Measurements from ENCODE around the gene TMCO4. TPM values are rescaled to one million over a fixed set of nuclear protein-coding genes. Genes with fewer than 3 reads are reported as not detected.
A peak's percentile ranks its signal among the peaks of the same experiment; 100 is the strongest.

TMCO4 gene
- total RNA-seq, 1 experiment from 2014 or later, result 15.1 TPM

DNA sequence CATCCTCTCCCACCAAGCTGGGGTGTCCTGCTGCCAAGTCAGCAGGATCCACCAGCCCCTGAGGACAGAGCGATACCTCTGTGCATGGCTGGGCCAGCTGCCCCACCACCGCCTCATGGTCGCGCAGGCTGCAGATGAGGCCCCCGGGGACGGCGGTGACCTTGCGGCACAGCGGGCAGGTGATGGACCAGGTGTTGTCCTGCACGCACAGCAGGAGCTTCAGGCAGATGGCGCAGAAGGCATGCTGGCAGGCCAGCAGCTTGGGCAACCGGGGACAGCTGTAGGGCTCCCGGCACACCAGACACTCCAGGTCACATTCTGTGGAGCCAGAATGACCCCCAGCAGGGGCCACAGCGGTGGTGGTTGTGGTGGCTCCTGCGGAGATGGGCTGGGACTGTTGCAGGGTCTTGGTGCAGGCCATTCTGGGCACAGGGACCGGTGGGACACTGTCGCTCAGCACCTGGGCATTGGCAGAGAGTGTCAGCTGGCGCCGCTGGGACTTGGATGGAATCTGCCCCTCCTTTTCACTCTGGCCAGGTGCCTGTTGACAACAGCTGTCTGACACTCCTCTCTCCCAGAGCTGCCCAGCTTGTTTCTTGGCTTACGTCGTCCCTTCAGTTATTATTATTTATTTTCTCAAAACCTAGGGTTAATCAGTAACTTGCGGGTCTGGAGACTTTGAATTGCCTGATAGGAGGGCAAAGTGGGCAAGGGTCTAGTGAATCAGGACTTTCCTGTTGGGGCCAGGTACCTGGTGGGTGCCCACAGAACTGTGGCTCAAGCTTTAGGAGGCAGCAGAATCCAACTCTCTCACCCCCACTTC, 15.2 kb upstream of the TMCO4 start, which contains the start of gene RNF186:
TSS of gene RNF186 (minus strand) at position 603 of the 823 bp plus-strand sequence. CDS start at position 421, 182 bp downstream.
- POLR2A ChIA-PET, result interaction anchor here (0.5 kb wide), 1 partner anchor 203 kb away, joined by 3 read pairs; no protein-coding TSS in a partner anchor
- no peaks in the 10 kb centered on the region for H3K9me3 ChIP-seq
- no peaks in the 10 kb centered on the region for H3K27me3 ChIP-seq (replicated peaks; ENCODE audit: control insufficient read depth, insufficient read depth, low read length)
- Mint-ChIP-seq H3K27ac (ENCODE audit: unreplicated experiment) (peak within 1 kb of the TSS; percentile 37), H3K9me3 (ENCODE audit: unreplicated experiment) (no peaks in the 10 kb centered on the region), H3K4me3 (ENCODE audit: unreplicated experiment) (peak within 1 kb of the TSS; percentile 30), H3K27me3 (ENCODE audit: insufficient read depth, unreplicated experiment) (no peaks in the 10 kb centered on the region), H3K4me1 (ENCODE audit: low read depth, unreplicated experiment) (peaks cover 13% of the 10 kb centered on the region), H3K36me3 (ENCODE audit: insufficient read depth, unreplicated experiment) (no peaks in the 10 kb centered on the region)
- no TSS peak for BruUV-seq (replicated peaks)
- TF ChIP-seq, protein P1, sequence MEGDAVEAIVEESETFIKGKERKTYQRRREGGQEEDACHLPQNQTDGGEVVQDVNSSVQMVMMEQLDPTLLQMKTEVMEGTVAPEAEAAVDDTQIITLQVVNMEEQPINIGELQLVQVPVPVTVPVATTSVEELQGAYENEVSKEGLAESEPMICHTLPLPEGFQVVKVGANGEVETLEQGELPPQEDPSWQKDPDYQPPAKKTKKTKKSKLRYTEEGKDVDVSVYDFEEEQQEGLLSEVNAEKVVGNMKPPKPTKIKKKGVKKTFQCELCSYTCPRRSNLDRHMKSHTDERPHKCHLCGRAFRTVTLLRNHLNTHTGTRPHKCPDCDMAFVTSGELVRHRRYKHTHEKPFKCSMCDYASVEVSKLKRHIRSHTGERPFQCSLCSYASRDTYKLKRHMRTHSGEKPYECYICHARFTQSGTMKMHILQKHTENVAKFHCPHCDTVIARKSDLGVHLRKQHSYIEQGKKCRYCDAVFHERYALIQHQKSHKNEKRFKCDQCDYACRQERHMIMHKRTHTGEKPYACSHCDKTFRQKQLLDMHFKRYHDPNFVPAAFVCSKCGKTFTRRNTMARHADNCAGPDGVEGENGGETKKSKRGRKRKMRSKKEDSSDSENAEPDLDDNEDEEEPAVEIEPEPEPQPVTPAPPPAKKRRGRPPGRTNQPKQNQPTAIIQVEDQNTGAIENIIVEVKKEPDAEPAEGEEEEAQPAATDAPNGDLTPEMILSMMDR (IDR thresholded peaks at IDR 0.05; ENCODE audit: insufficient read depth in 1 of 2, low read depth in 1 of 2, low read length in 1 of 2, severe bottlenecking in 1 of 2, unreplicated experiment in 1 of 2), result no peak
- CTCF ChIA-PET, result interaction anchor here (0.7 to 0.9 kb wide), 3 partner anchors 67 to 435 kb away, joined by 3 read pairs; partner anchors contain the start of gene OTUD3
- intact Hi-C loops (cut with micrococcal nuclease; ENCODE audit: unreplicated experiment), result loop anchor here (10.0 kb wide), 1 partner anchor 50 kb away; no protein-coding TSS in a partner anchor
- H3K4me1 ChIP-seq, result peaks cover 17% of the 10 kb centered on the region
- H3K4me3 ChIP-seq (ENCODE audit: low read depth, low read length), result no peak within 1 kb of the TSS
- no peaks in the 10 kb centered on the region for H3K36me3 ChIP-seq (ENCODE audit: control insufficient read depth, insufficient read depth, low read length)
- peak; percentile 67 for DNase-seq

DNA sequence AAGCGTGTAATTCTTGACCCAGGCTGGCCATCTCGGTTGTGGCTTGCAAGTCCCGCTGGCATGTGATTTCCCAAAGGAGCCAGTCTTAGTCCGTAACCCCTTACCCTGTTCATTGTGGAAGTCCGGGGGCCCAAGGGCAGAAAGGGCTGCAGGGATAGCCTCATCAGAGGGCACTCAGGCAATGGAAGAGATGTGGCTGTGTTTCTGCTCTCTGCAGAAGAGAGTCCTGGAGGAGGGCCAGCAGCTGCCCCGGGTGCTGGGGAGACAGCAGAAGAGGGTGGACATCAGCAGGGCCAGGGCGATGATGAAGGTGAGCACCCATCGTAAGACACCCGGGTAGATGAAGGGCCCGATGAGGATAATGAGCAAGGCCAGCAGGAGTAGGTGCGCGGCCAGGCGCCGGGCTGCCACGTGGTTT, 14.5 kb upstream of the TMCO4 start:
- Mint-ChIP-seq H3K27me3 (ENCODE audit: insufficient read depth, unreplicated experiment) (no peaks in the 10 kb centered on the region), H3K4me3 (ENCODE audit: unreplicated experiment) (peak overlapping the region; percentile 30), H3K36me3 (ENCODE audit: insufficient read depth, unreplicated experiment) (no peaks in the 10 kb centered on the region), H3K9me3 (ENCODE audit: unreplicated experiment) (no peaks in the 10 kb centered on the region), H3K4me1 (ENCODE audit: low read depth, unreplicated experiment) (peaks cover 13% of the 10 kb centered on the region), H3K27ac (ENCODE audit: unreplicated experiment) (peak overlapping the region; percentile 35)
- Histone ChIP-seq H3K4me3 (ENCODE audit: low read depth, low read length) (no peak overlapping the region), H3K4me1 (peaks cover 17% of the 10 kb centered on the region), H3K9me3 (no peaks in the 10 kb centered on the region), H3K36me3 (ENCODE audit: control insufficient read depth, insufficient read depth, low read length) (no peaks in the 10 kb centered on the region), H3K27me3 (replicated peaks; ENCODE audit: control insufficient read depth, insufficient read depth, low read length) (no peaks in the 10 kb centered on the region)
- TF ChIP-seq, protein P1 (IDR thresholded peaks at IDR 0.05; ENCODE audit: insufficient read depth in 1 of 2, low read depth in 1 of 2, low read length in 1 of 2, severe bottlenecking in 1 of 2, unreplicated experiment in 1 of 2), result no peak
- no TSS peak for BruUV-seq (replicated peaks)
- intact Hi-C loops (cut with micrococcal nuclease; ENCODE audit: unreplicated experiment), result loop anchor here (10.0 kb wide), 1 partner anchor 51 kb away; no protein-coding TSS in a partner anchor
- ChIA-PET CTCF (interaction anchor here (0.8 kb wide), 1 partner anchor 99 kb away, joined by 3 read pairs; no protein-coding TSS in a partner anchor), POLR2A (no interaction called here)
- DNase-seq, result no peak

DNA sequence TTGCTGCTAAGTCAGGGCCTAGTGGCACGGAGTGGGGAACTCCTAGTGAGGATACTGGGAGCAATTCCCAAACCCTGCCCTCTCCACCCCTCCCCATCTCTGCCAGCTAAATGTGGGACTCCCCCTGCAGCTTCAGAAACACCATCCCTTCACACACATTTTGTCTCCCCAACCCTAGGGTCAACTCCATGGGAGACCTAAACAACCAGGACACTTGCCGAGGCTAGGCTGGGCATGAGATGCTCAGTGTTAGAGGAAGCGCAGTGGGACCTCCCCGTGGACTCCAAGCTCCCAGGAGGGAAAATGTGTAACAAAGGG, 13.9 kb upstream of the TMCO4 start:
- H3K27me3 ChIP-seq (replicated peaks; ENCODE audit: control insufficient read depth, insufficient read depth, low read length), result no peaks in the 10 kb centered on the region
- no peaks in the 10 kb centered on the region for H3K36me3 ChIP-seq (ENCODE audit: control insufficient read depth, insufficient read depth, low read length)
- H3K4me3 ChIP-seq (ENCODE audit: low read depth, low read length), result no peak overlapping the region
- Mint-ChIP-seq H3K27me3 (ENCODE audit: insufficient read depth, unreplicated experiment) (no peaks in the 10 kb centered on the region), H3K9me3 (ENCODE audit: unreplicated experiment) (no peaks in the 10 kb centered on the region), H3K4me1 (ENCODE audit: low read depth, unreplicated experiment) (peaks cover 13% of the 10 kb centered on the region), H3K4me3 (ENCODE audit: unreplicated experiment) (no peak overlapping the region), H3K36me3 (ENCODE audit: insufficient read depth, unreplicated experiment) (no peaks in the 10 kb centered on the region), H3K27ac (ENCODE audit: unreplicated experiment) (no peak overlapping the region)
- TF ChIP-seq, protein P1 (IDR thresholded peaks at IDR 0.05; ENCODE audit: insufficient read depth in 1 of 2, low read depth in 1 of 2, low read length in 1 of 2, severe bottlenecking in 1 of 2, unreplicated experiment in 1 of 2), result no peak
- CTCF ChIA-PET, result no interaction called here
- POLR2A ChIA-PET, result no interaction called here
- H3K9me3 ChIP-seq, result no peaks in the 10 kb centered on the region
- BruUV-seq (replicated peaks), result no TSS peak
- H3K4me1 ChIP-seq, result peaks cover 17% of the 10 kb centered on the region
- no peak for DNase-seq
- intact Hi-C loops (cut with micrococcal nuclease; ENCODE audit: unreplicated experiment), result loop anchor here (10.0 kb wide), 1 partner anchor 51 kb away; no protein-coding TSS in a partner anchor
